Measurements from ENCODE around the gene MAPK8IP1. TPM values are rescaled to one million over a fixed set of nuclear protein-coding genes. Genes with fewer than 3 reads are reported as not detected.

The MAPK8IP1 gene
- total RNA-seq, 1 experiment from 2014 or later = not detected

DNA sequence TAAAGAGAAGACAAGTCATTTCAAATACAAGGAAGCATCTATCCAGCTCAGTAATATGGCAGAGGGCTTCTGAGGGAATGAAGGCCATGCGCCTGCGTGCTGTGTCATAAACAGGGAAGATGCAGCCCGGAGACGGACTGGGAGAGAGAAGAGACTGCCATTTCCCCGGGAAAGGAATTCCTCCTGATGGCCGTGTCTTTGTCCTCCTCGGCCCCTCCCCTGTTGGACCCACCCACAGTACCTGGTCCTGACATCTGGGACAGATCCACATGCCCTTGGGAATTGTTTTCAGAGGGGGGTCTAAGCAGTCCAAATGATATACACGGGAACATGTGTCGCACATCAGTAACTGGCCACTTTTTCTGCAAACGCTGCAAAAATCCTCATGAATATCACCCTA, 52.5 kb downstream of the MAPK8IP1 start:
- Histone ChIP-seq H3K27me3 (ENCODE audit: low read length) (no peaks in the 10 kb centered on the region), H3K9ac (ENCODE audit: low read length) (peak overlapping the region; percentile 34; the same call in 1 of the 2 replicates), H4K20me1 (ENCODE audit: insufficient read depth, low read depth, low read length) (no peaks in the 10 kb centered on the region), H3K27ac (ENCODE audit: low read length) (peak overlapping the region; percentile 80), H3K9me2 (replicated peaks; ENCODE audit: insufficient read depth, low read length) (no peaks in the 10 kb centered on the region), H3K79me2 (ENCODE audit: low read length) (no peaks in the 10 kb centered on the region), H2AFZ (ENCODE audit: low read length) (no peak overlapping the region), H3K4me1 (ENCODE audit: low read length) (peaks cover 62% of the 10 kb centered on the region), H3K36me3 (ENCODE audit: insufficient read depth, low read length) (peaks cover 20% of the 10 kb centered on the region), H3K4me3 (ENCODE audit: low read length) (no peak overlapping the region), H3K9me3 (ENCODE audit: low read length) (no peaks in the 10 kb centered on the region), H3K4me2 (ENCODE audit: low read depth, low read length, poor library complexity, severe bottlenecking) (peak overlapping the region; percentile 77)
- no peak for DNase-seq

DNA sequence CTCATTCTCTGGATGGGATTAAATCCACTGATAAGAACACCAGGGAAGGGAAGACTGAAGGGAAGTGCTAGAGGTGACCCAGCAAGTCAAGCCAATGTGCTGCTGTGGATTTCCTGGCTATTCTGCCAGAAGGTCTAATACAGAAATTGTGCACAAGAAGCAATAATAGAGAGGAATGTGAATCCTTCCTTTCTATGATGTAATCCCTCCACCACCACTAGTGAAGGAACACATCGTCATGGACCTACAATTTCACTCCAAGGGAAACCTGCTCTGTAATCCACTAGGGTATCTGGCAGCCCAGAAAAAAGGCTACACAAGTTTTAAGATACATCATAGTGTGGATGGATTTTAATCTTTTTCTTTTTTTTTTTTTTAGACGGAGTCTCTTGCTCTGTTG, 54.4 kb downstream of the MAPK8IP1 start:
- H3K27ac ChIP-seq (ENCODE audit: low read length) = peak overlapping the region; percentile 80

DNA sequence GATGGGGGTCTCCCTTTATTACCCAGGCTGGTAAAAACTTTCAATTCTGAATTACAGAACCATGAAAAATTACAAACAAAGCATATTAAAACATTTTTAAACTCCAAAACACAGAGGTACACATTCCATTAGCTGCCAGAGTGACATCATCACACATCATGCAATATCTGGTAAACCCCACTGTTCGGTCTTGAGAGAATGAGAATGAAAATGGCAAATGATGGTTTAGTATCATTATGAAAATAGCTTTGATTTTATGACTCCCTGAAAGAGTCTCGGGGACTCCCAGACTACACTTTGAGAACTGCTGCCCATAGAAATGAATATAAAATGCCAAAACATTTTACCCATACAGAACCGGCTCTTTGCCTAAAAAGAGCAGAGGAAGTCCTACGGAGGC, 55.8 kb downstream of the MAPK8IP1 start:
- H3K9me3 ChIP-seq (ENCODE audit: low read length) = no peaks in the 10 kb centered on the region
- H3K27me3 ChIP-seq (ENCODE audit: low read length) = no peaks in the 10 kb centered on the region
- H3K4me3 ChIP-seq (ENCODE audit: low read length) = no peak overlapping the region
- no peak overlapping the region for H2AFZ ChIP-seq (ENCODE audit: low read length)
- H3K36me3 ChIP-seq (ENCODE audit: insufficient read depth, low read length) = peaks cover 23% of the 10 kb centered on the region
- H3K79me2 ChIP-seq (ENCODE audit: low read length) = no peaks in the 10 kb centered on the region
- H4K20me1 ChIP-seq (ENCODE audit: insufficient read depth, low read depth, low read length) = no peaks in the 10 kb centered on the region
- H3K9me2 ChIP-seq (replicated peaks; ENCODE audit: insufficient read depth, low read length) = no peaks in the 10 kb centered on the region
- no peak overlapping the region for H3K27ac ChIP-seq (ENCODE audit: low read length)
- no peak overlapping the region for H3K9ac ChIP-seq (ENCODE audit: low read length)
- no peak overlapping the region for H3K4me2 ChIP-seq (ENCODE audit: low read depth, low read length, poor library complexity, severe bottlenecking)
- peaks cover 28% of the 10 kb centered on the region for H3K4me1 ChIP-seq (ENCODE audit: low read length)
- no peak for DNase-seq

More for the DNA sequence above, 54.4 kb downstream of the MAPK8IP1 start:
- Histone ChIP-seq H3K9ac (ENCODE audit: low read length) (peak overlapping the region; percentile 52; the same call in 1 of the 2 replicates), H3K9me3 (ENCODE audit: low read length) (no peaks in the 10 kb centered on the region), H3K4me2 (ENCODE audit: low read depth, low read length, poor library complexity, severe bottlenecking) (peak overlapping the region; percentile 77), H3K9me2 (replicated peaks; ENCODE audit: insufficient read depth, low read length) (no peaks in the 10 kb centered on the region), H4K20me1 (ENCODE audit: insufficient read depth, low read depth, low read length) (no peaks in the 10 kb centered on the region), H3K27me3 (ENCODE audit: low read length) (no peaks in the 10 kb centered on the region), H2AFZ (ENCODE audit: low read length) (no peak overlapping the region), H3K79me2 (ENCODE audit: low read length) (no peaks in the 10 kb centered on the region), H3K4me3 (ENCODE audit: low read length) (no peak overlapping the region), H3K36me3 (ENCODE audit: insufficient read depth, low read length) (peaks cover 22% of the 10 kb centered on the region), H3K4me1 (ENCODE audit: low read length) (peaks cover 43% of the 10 kb centered on the region)
- no peak for DNase-seq

DNA sequence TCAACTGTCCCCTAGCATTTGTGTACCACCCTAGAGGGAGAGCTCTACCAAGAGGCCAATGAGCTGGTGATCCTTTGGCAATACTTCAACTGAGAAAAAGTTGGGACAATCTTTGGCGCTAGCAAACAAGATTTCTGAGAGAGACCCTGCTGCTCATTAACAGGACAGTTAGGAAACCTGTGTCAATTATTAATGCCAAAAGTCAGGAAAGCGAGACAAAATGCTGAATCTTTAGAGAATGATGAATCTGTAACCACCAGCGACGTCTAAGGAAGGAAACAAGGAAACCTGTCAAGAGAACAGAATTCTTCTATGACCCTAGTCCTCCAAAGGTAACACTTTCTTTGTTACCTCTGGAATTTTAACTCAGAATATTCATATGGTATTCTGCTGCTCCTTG, 56.9 kb downstream of the MAPK8IP1 start:
- peaks cover 23% of the 10 kb centered on the region for H3K4me1 ChIP-seq (ENCODE audit: low read length)
- H4K20me1 ChIP-seq (ENCODE audit: insufficient read depth, low read depth, low read length) = no peaks in the 10 kb centered on the region
- no peaks in the 10 kb centered on the region for H3K27me3 ChIP-seq (ENCODE audit: low read length)
- no peak overlapping the region for H2AFZ ChIP-seq (ENCODE audit: low read length)
- DNase-seq = no peak
- no peak overlapping the region for H3K9ac ChIP-seq (ENCODE audit: low read length)
- peak overlapping the region; percentile 20; the same call in 1 of the 2 replicates for H3K27ac ChIP-seq (ENCODE audit: low read length)
- no peak overlapping the region for H3K4me2 ChIP-seq (ENCODE audit: low read depth, low read length, poor library complexity, severe bottlenecking)
- H3K79me2 ChIP-seq (ENCODE audit: low read length) = no peaks in the 10 kb centered on the region
- no peaks in the 10 kb centered on the region for H3K9me2 ChIP-seq (replicated peaks; ENCODE audit: insufficient read depth, low read length)
- H3K36me3 ChIP-seq (ENCODE audit: insufficient read depth, low read length) = peaks cover 21% of the 10 kb centered on the region; the same call in 1 of the 2 replicates
- no peak overlapping the region for H3K4me3 ChIP-seq (ENCODE audit: low read length)
- H3K9me3 ChIP-seq (ENCODE audit: low read length) = no peaks in the 10 kb centered on the region

DNA sequence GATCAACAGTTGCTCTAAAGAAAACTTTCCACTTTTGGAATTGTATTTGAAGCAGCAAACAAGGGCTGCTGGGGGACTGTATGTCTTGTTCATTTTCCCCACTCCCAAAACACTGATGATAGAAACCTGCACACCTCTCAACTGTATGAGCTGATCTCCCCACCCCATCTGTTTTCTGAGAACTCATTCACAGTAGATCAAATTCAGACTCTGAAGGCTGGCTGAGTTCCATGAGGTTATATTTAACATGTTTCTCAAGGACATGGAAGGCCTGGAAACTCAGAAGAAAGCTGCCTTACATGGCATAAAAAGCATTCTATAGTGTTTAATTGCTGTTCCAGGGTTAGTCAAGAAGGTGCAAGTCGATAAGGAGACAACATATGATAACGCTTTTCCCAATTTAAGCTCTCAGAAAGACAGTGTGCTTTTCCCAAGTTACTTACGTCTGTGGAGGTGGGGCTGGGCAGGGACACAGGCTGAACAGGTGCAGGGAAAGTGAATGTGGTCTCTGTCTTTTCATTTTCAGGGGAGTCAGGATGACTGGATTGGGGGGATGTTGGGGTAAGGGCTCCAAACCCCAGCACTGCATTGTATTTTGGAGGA, 60.0 kb downstream of the MAPK8IP1 start:
- Histone ChIP-seq H3K9me2 (replicated peaks; ENCODE audit: insufficient read depth, low read length) (no peaks in the 10 kb centered on the region), H3K36me3 (ENCODE audit: insufficient read depth, low read length) (peaks cover 35% of the 10 kb centered on the region; the same call in 1 of the 2 replicates), H3K4me2 (ENCODE audit: low read depth, low read length, poor library complexity, severe bottlenecking) (no peak overlapping the region), H3K9me3 (ENCODE audit: low read length) (no peaks in the 10 kb centered on the region), H3K9ac (ENCODE audit: low read length) (no peak overlapping the region), H3K27ac (ENCODE audit: low read length) (no peak overlapping the region), H3K27me3 (ENCODE audit: low read length) (no peaks in the 10 kb centered on the region), H3K4me1 (ENCODE audit: low read length) (no peaks in the 10 kb centered on the region), H3K79me2 (ENCODE audit: low read length) (no peaks in the 10 kb centered on the region), H4K20me1 (ENCODE audit: insufficient read depth, low read depth, low read length) (no peaks in the 10 kb centered on the region), H3K4me3 (ENCODE audit: low read length) (no peak overlapping the region), H2AFZ (ENCODE audit: low read length) (no peak overlapping the region)
- no peak for DNase-seq

DNA sequence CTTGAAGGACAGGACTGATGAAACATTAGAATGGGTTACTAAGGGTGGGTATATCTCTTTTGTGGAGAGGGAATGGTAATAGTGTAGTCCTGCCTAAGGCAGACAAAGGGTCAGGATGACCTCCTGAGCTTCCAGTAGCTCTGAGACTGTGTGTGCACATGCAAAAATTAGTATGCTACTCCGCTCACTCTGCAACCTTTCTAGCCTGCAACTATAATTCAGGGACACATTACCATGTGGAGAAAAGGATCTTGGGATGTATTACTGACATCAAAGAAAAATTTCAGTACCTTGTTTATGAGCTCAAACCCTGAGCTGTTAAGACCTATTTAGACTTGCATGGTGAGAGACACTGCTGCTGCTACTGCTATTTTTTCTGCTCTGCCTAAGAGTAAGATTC, 62.4 kb downstream of the MAPK8IP1 start:
- Histone ChIP-seq H3K27me3 (ENCODE audit: low read length) (no peaks in the 10 kb centered on the region), H3K36me3 (ENCODE audit: insufficient read depth, low read length) (peaks cover 35% of the 10 kb centered on the region; the same call in 1 of the 2 replicates), H3K4me2 (ENCODE audit: low read depth, low read length, poor library complexity, severe bottlenecking) (no peak overlapping the region), H3K9me2 (replicated peaks; ENCODE audit: insufficient read depth, low read length) (no peaks in the 10 kb centered on the region), H2AFZ (ENCODE audit: low read length) (no peak overlapping the region), H3K4me1 (ENCODE audit: low read length) (peaks cover 7% of the 10 kb centered on the region), H3K4me3 (ENCODE audit: low read length) (no peak overlapping the region), H3K9ac (ENCODE audit: low read length) (no peak overlapping the region), H3K27ac (ENCODE audit: low read length) (no peak overlapping the region), H3K79me2 (ENCODE audit: low read length) (no peaks in the 10 kb centered on the region), H4K20me1 (ENCODE audit: insufficient read depth, low read depth, low read length) (no peaks in the 10 kb centered on the region), H3K9me3 (ENCODE audit: low read length) (no peaks in the 10 kb centered on the region)
- DNase-seq = no peak

DNA sequence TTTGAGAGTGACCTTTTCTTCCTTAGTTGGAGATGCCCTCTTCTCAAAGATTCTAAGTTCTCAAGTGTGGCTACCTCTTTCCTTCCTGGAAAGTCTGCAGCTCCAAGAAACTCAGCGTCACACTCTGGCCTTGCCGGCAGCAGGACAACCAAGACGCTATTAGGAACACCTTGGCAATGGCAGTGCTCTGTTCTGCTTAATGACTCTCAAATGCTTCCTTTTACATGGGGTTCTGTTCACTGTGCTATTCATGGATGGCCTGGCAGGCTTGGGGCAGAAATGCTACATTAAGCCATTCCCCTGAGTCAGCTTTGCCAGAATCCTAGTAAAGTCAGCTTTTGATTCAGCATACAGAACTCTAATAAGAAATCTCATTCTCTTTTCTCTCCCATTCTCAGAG, 62.9 kb downstream of the MAPK8IP1 start:
- H3K79me2 ChIP-seq (ENCODE audit: low read length) = no peaks in the 10 kb centered on the region
- peaks cover 35% of the 10 kb centered on the region; the same call in 1 of the 2 replicates for H3K36me3 ChIP-seq (ENCODE audit: insufficient read depth, low read length)
- H3K9me2 ChIP-seq (replicated peaks; ENCODE audit: insufficient read depth, low read length) = no peaks in the 10 kb centered on the region
- H3K4me3 ChIP-seq (ENCODE audit: low read length) = no peak overlapping the region
- no peaks in the 10 kb centered on the region for H4K20me1 ChIP-seq (ENCODE audit: insufficient read depth, low read depth, low read length)
- no peaks in the 10 kb centered on the region for H3K9me3 ChIP-seq (ENCODE audit: low read length)
- no peaks in the 10 kb centered on the region for H3K27me3 ChIP-seq (ENCODE audit: low read length)
- peaks cover 12% of the 10 kb centered on the region for H3K4me1 ChIP-seq (ENCODE audit: low read length)
- no peak overlapping the region for H2AFZ ChIP-seq (ENCODE audit: low read length)
- no peak overlapping the region for H3K9ac ChIP-seq (ENCODE audit: low read length)
- DNase-seq = no peak
- H3K4me2 ChIP-seq (ENCODE audit: low read depth, low read length, poor library complexity, severe bottlenecking) = no peak overlapping the region
- H3K27ac ChIP-seq (ENCODE audit: low read length) = no peak overlapping the region

DNA sequence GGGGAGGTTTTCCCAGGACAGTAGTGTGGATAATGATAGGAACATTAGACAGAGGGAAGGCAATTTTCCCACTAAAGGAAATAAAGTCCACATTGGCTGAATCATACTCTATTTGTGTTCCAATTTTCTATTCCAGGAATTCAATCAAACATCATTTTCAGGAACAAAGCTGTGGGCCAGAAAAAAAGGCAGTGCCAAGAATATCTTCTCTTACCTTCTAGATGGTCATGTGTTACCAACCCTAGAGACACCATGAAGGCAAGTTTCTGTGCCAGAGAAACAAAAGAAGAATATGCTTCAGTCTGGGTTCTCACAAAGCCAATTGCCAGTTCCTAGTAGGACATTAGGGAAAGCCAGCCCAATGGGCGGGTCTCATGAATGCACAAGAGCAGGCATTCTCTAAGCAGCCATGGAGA, 64.5 kb downstream of the MAPK8IP1 start:
- Histone ChIP-seq H3K36me3 (ENCODE audit: insufficient read depth, low read length) (peaks cover 29% of the 10 kb centered on the region; the same call in 1 of the 2 replicates), H4K20me1 (ENCODE audit: insufficient read depth, low read depth, low read length) (no peaks in the 10 kb centered on the region), H3K4me2 (ENCODE audit: low read depth, low read length, poor library complexity, severe bottlenecking) (no peak overlapping the region)

More for the DNA sequence above, 64.5 kb downstream of the MAPK8IP1 start:
- H3K9me2 ChIP-seq (replicated peaks; ENCODE audit: insufficient read depth, low read length) = no peaks in the 10 kb centered on the region
- no peak overlapping the region for H2AFZ ChIP-seq (ENCODE audit: low read length)
- H3K4me3 ChIP-seq (ENCODE audit: low read length) = no peak overlapping the region
- no peak overlapping the region for H3K27ac ChIP-seq (ENCODE audit: low read length)
- H3K79me2 ChIP-seq (ENCODE audit: low read length) = no peaks in the 10 kb centered on the region
- no peaks in the 10 kb centered on the region for H3K27me3 ChIP-seq (ENCODE audit: low read length)
- no peak for DNase-seq
- H3K9ac ChIP-seq (ENCODE audit: low read length) = no peak overlapping the region
- peaks cover 21% of the 10 kb centered on the region for H3K4me1 ChIP-seq (ENCODE audit: low read length)
- no peaks in the 10 kb centered on the region for H3K9me3 ChIP-seq (ENCODE audit: low read length)

Measured in Karpas-422 (cell line).